OCI-LY3 (cell line): ENCODE results near the gene NFIL3.
"Not testable (repeated sequence)": the region's sequence is repeated elsewhere in the genome, so short reads cannot be mapped to it uniquely, and the experiment has no call there.

ENCODE experiments used
- H2AFZ ChIP-seq: fragments of 200-600, 300-600 bp; shearing (Covaris generic); 2 replicates; pipeline ENCODE4 v1.6.0; 2014; ENCODE audit warnings: antibody characterized with exemption, low read depth, low read length
- H3K27ac ChIP-seq: fragments of 200-600, 300-600 bp; sonication (generic); 2 replicates; pipeline ENCODE4 v1.5.1; 2014; ENCODE audit warnings: mild to moderate bottlenecking, low read length, moderate library complexity, mixed read lengths
- H3K27me3 ChIP-seq: fragments of 200-600, 300-600 bp; sonication (generic); 2 replicates; pipeline ENCODE4 v1.6.1; 2014; ENCODE audit warnings: low read depth, low read length, mixed read lengths
- H3K36me3 ChIP-seq: fragments of 200-600, 300-600 bp; sonication (generic); replicated peaks from 2 replicates; pipeline ENCODE3; 2014; ENCODE audit warnings: low read depth, low read length, mixed read lengths
- H3K4me1 ChIP-seq: fragments of 300-600, 200-600 bp; sonication (generic); 2 replicates; pipeline ENCODE4 v1.6.1; 2014; ENCODE audit warnings: low read length, mixed read lengths
- H3K4me2 ChIP-seq: fragments of 200-600, 300-600 bp; sonication (generic); 2 replicates; pipeline ENCODE4 v1.6.1; 2014; ENCODE audit warnings: low read length, mixed read lengths
- H3K4me3 ChIP-seq: fragments of 300-600, 200-600 bp; sonication (generic); 2 replicates; pipeline ENCODE4 v1.5.1; 2014; ENCODE audit warnings: antibody characterized with exemption, mild to moderate bottlenecking, low read length, moderate library complexity
- H3K79me2 ChIP-seq: fragments of 300-600, 200-600 bp; shearing (Covaris generic); 2 replicates; pipeline ENCODE4 v1.6.1; 2014; ENCODE audit warnings: mild to moderate bottlenecking, low read length, mixed read lengths
- H3K9ac ChIP-seq: fragments of 300-600, 200-600 bp; shearing (Covaris generic); 2 replicates; pipeline ENCODE4 v1.6.0; 2014; ENCODE audit warnings: mild to moderate bottlenecking, low read length, moderate library complexity
- H3K9me3 ChIP-seq: fragments of 200-600, 300-600 bp; shearing (Covaris generic); 2 replicates; pipeline ENCODE4 v1.6.1; 2014; ENCODE audit warnings: low read length, mixed read lengths; ENCODE audit not compliant: insufficient read depth
- H4K20me1 ChIP-seq: fragments of 200-600, 300-600 bp; sonication (generic); 2 replicates; pipeline ENCODE4 v1.6.1; 2016; ENCODE audit warnings: low read length, mixed read lengths; ENCODE audit not compliant: insufficient read depth
- EZH2phosphoT487 ChIP-seq: fragments of 200-600 bp; shearing (Covaris generic); IDR thresholded peaks from 2 replicates; pipeline ENCODE4 v1.6.1; 2018; ENCODE audit warnings: antibody characterized with exemption, mixed run types, low read depth
- TF ChIP-seq, protein P1 (sequence below): fragments of 200-600, 300-600 bp; sonication (generic); IDR thresholded peaks from 2 replicates; pipeline ENCODE4 v1.5.1; 2014; ENCODE audit warnings: antibody characterized with exemption, low read length, low read depth

NFIL3 gene

DNA sequence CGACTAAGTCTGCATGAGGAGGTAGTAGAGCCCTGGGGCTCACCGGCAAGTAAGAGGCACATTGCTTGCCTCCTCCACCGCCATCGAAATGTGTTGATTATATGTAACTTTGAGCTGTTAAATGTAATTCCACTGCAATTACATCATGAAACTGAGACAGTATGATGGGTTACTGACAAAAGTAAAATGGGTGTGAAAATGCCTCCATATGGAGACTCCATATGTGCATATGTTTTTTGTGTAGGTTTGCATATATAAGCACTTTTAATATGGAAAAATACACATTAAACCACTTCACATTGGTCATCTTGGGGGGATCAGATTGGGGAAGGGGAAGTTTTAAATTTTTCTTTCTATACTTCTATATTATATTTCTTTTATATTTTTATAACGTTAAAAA, 29.8 kb downstream of the NFIL3 start:
- no peak overlapping the region for H3K4me3 ChIP-seq
- peaks cover 18% of the 10 kb centered on the region for H3K4me1 ChIP-seq
- peaks cover 58% of the 10 kb centered on the region for H3K27me3 ChIP-seq
- H3K27ac ChIP-seq = no peak overlapping the region
- peaks cover 19% of the 10 kb centered on the region; the same call in 1 of the 2 replicates for H4K20me1 ChIP-seq
- H3K9me3 ChIP-seq = no peaks in the 10 kb centered on the region
- H3K9ac ChIP-seq = no peak overlapping the region
- no peaks in the 10 kb centered on the region for H3K36me3 ChIP-seq
- no peak overlapping the region for H2AFZ ChIP-seq
- no peaks in the 10 kb centered on the region for H3K79me2 ChIP-seq
- TF ChIP-seq EZH2phosphoT487 = no peak
- no peak overlapping the region for H3K4me2 ChIP-seq

DNA sequence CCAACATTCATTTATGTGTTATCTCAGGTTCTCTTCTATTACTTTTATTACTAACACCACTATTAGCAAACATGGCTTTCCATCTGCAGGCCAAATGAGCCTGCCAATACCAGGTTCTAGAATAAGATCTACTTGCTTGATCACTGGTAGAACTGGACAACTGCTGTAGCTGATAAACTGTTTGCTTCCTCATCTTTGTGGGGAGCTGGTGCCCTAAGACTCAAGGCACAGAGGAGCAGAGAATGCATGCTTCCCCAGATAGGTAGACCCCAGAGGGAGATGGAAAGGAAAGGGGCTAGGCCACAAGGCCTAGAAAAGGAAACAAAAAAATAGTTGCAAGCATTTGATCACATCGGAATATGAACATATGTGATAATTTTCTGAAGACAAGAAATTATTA, 31.2 kb downstream of the NFIL3 start:
- H2AFZ ChIP-seq = no peak overlapping the region
- peaks cover 19% of the 10 kb centered on the region; the same call in 1 of the 2 replicates for H4K20me1 ChIP-seq
- H3K27me3 ChIP-seq = peaks cover 46% of the 10 kb centered on the region
- H3K36me3 ChIP-seq = no peaks in the 10 kb centered on the region
- no peak overlapping the region for H3K4me2 ChIP-seq
- H3K27ac ChIP-seq = no peak overlapping the region
- H3K9me3 ChIP-seq = no peaks in the 10 kb centered on the region
- H3K4me1 ChIP-seq = peaks cover 18% of the 10 kb centered on the region
- no peak overlapping the region for H3K9ac ChIP-seq
- TF ChIP-seq, protein P1, sequence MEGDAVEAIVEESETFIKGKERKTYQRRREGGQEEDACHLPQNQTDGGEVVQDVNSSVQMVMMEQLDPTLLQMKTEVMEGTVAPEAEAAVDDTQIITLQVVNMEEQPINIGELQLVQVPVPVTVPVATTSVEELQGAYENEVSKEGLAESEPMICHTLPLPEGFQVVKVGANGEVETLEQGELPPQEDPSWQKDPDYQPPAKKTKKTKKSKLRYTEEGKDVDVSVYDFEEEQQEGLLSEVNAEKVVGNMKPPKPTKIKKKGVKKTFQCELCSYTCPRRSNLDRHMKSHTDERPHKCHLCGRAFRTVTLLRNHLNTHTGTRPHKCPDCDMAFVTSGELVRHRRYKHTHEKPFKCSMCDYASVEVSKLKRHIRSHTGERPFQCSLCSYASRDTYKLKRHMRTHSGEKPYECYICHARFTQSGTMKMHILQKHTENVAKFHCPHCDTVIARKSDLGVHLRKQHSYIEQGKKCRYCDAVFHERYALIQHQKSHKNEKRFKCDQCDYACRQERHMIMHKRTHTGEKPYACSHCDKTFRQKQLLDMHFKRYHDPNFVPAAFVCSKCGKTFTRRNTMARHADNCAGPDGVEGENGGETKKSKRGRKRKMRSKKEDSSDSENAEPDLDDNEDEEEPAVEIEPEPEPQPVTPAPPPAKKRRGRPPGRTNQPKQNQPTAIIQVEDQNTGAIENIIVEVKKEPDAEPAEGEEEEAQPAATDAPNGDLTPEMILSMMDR = no peak
- TF ChIP-seq EZH2phosphoT487 = no peak
- no peaks in the 10 kb centered on the region for H3K79me2 ChIP-seq
- no peak overlapping the region for H3K4me3 ChIP-seq

DNA sequence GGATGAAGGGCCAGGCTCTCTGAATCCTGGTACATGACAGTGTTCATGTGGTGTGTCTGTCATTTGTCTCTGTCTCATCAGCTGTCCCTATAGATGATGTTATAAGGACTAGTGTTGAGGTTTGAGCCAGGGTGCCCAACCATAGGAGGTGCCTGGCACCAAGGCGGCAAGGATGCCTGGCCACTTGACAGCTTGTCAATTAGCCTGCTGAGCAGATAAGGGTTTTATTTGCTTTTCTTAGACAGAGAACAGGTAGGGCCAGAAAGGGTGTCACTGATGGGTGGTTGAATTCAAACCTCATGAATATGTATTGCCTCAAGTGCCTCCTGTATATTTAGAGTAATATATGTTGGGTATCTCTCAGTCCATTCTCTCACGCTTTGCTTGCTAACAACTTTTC, 31.8 kb downstream of the NFIL3 start:
- peaks cover 43% of the 10 kb centered on the region for H3K27me3 ChIP-seq
- H3K27ac ChIP-seq = no peak overlapping the region
- H3K36me3 ChIP-seq = no peaks in the 10 kb centered on the region
- no peaks in the 10 kb centered on the region for H3K79me2 ChIP-seq
- no peak overlapping the region for H3K4me3 ChIP-seq
- H3K4me1 ChIP-seq = peaks cover 18% of the 10 kb centered on the region
- peaks cover 19% of the 10 kb centered on the region; the same call in 1 of the 2 replicates for H4K20me1 ChIP-seq
- H3K4me2 ChIP-seq = no peak overlapping the region
- no peak overlapping the region for H2AFZ ChIP-seq
- no peak for TF ChIP-seq EZH2phosphoT487
- TF ChIP-seq, protein P1 = no peak
- no peak overlapping the region for H3K9ac ChIP-seq
- no peaks in the 10 kb centered on the region for H3K9me3 ChIP-seq

DNA sequence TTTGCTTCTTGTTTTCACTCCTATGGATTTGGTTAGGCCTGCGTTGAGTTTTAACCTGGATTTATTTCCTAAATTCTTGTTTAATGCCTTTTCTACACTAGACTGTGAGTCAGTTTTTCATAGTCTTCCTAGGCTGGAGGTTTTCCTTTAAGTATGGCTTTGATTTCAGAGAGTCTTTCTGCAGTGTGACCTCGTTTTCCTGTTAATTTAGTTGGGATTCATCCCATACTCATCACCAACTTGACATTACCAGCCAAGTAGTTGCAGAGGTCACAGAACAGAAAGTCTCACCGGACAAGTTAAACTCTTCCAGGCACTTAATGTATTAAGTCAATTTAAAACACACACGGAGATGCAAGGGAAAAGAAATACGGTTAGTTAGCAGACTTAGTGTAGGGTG, 32.2 kb downstream of the NFIL3 start:
- Histone ChIP-seq H3K9me3 (no peaks in the 10 kb centered on the region), H3K36me3 (no peaks in the 10 kb centered on the region), H3K27me3 (peaks cover 39% of the 10 kb centered on the region), H2AFZ (no peak overlapping the region), H3K4me3 (no peak overlapping the region), H3K79me2 (no peaks in the 10 kb centered on the region), H3K9ac (no peak overlapping the region), H4K20me1 (peaks cover 17% of the 10 kb centered on the region; the same call in 1 of the 2 replicates), H3K4me2 (no peak overlapping the region), H3K4me1 (peaks cover 16% of the 10 kb centered on the region), H3K27ac (no peak overlapping the region)
- TF ChIP-seq, protein P1 = no peak
- no peak for TF ChIP-seq EZH2phosphoT487

DNA sequence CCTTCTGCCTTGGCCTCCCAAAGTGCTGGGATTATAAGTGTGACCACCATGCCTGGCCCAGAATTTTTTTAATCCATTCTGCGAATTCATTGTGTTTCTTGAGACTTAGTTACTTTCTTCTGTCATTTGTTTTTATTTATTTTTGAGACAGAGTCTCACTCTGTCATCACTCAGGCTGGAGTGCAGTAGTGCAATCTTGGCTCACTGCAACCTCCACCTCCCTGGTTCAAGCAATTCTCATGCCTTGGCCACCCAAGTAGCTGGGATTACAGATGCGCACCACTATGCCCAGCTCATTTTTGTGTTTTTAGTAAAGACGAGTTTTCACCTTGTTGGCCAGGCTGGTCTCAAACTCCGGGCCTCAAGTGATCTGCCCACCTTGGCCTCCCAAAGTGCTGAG, 33.9 kb downstream of the NFIL3 start:
- H3K4me1 ChIP-seq, H4K20me1 ChIP-seq, H3K36me3 ChIP-seq, H3K79me2 ChIP-seq, H3K9me3 ChIP-seq, H2AFZ ChIP-seq, H3K4me3 ChIP-seq, H3K4me2 ChIP-seq, H3K27ac ChIP-seq, H3K9ac ChIP-seq: not testable (repeated sequence)
- peaks cover 28% of the 10 kb centered on the region for H3K27me3 ChIP-seq
